GM21737 (cell line): ENCODE data around the gene LRP1-AS.

Experiments used
- ATAC-seq: cut with Tn5 transposase; IDR thresholded peaks from one replicate; pipeline ENCODE4 v1.9.1; 2021; ENCODE audit warnings: mild to moderate bottlenecking, moderate library complexity; ENCODE audit not compliant: unreplicated experiment

Gene LRP1-AS

GRCh38 chr12:57160741-57161140 is 13.3 kb upstream of the LRP1-AS start:
- no peak for ATAC-seq

GRCh38 chr12:57160040-57160439 is 12.6 kb upstream of the LRP1-AS start:
- no peak for ATAC-seq

- no peak for ATAC-seq
Observed at GRCh38 chr12:57159311-57159710, 11.9 kb upstream of the LRP1-AS start.

GRCh38 chr12:57158665-57159064 is 11.2 kb upstream of the LRP1-AS start:
- ATAC-seq: no peak

GRCh38 chr12:57158186-57158585 is 10.8 kb upstream of the LRP1-AS start:
- ATAC-seq: no peak

- no peak for ATAC-seq
Observed at GRCh38 chr12:57157588-57158173, 10.3 kb upstream of the LRP1-AS start.

GRCh38 chr12:57156701-57157403 is 9.4 kb upstream of the LRP1-AS start:
- no peak for ATAC-seq

- no peak for ATAC-seq
Observed at GRCh38 chr12:57154804-57155434, 7.5 kb upstream of the LRP1-AS start.

GRCh38 chr12:57154076-57154475 is 6.7 kb upstream of the LRP1-AS start:
- ATAC-seq: no peak

- no peak for ATAC-seq
Observed at GRCh38 chr12:57153415-57153997, 6.1 kb upstream of the LRP1-AS start.

GRCh38 chr12:57152639-57153038 is 5.2 kb upstream of the LRP1-AS start:
- no peak for ATAC-seq

- ATAC-seq: no peak
Observed at GRCh38 chr12:57151741-57152630, 4.6 kb upstream of the LRP1-AS start.

GRCh38 chr12:57150400-57151000 is 3.1 kb upstream of the LRP1-AS start:
- no peak for ATAC-seq

- ATAC-seq: no peak
Observed at GRCh38 chr12:57149245-57149900, 2.0 kb upstream of the LRP1-AS start.

GRCh38 chr12:57148469-57149244 is 1.2 kb upstream of the LRP1-AS start:
- ATAC-seq: no peak

GRCh38 chr12:57146092-57146491 is 1.3 kb downstream of the LRP1-AS start:
- no peak for ATAC-seq

- ATAC-seq: no peak
Observed at GRCh38 chr12:57145460-57146059, 1.9 kb downstream of the LRP1-AS start.

GRCh38 chr12:57143454-57143853 is 4.0 kb downstream of the LRP1-AS start:
- no peak for ATAC-seq

- no peak for ATAC-seq
Observed at GRCh38 chr12:57142727-57143126, 4.7 kb downstream of the LRP1-AS start.
